ENCODE measurements around the gene PTPN7. TPM values are rescaled to one million over a fixed set of nuclear protein-coding genes. Genes with fewer than 3 reads are reported as not detected.
"Not testable (repeated sequence)": the region's sequence is repeated elsewhere in the genome, so short reads cannot be mapped to it uniquely, and the experiment has no call there.

PTPN7 gene
- total RNA-seq, 1 donor from 2014 or later, result 8.5 TPM

- H3K27ac ChIP-seq, result no peak within 1 kb of the TSS
- H3K4me1 ChIP-seq, result peaks cover 6% of the 10 kb centered on the region
- DNase-seq (no peak), ATAC-seq (peak; percentile 4 to 44)
- H3K36me3 ChIP-seq, result no peaks in the 10 kb centered on the region
- peak within 1 kb of the TSS; percentile 23 for H3K4me3 ChIP-seq
- peaks cover 19% of the 10 kb centered on the region for H3K27me3 ChIP-seq (ENCODE audit: low read depth)
- H3K9me3 ChIP-seq, result no peaks in the 10 kb centered on the region
- intact Hi-C loops (cut with DNase I), result loop anchor here (10.0 kb wide), 1 partner anchor 121 kb away; no protein-coding TSS in a partner anchor
- no peak for TF ChIP-seq CTCF (IDR thresholded peaks at IDR 0.05)
Observed at GRCh38 chr1:202193614-202194327, 33.4 kb upstream of the PTPN7 start, which contains the start of gene LGR6. LGR6 (plus strand) TSS chr1:202193799; CDS start chr1:202193990, 191 bp downstream.

GRCh38 chr1:202192770-202193613 is 32.6 kb upstream of the PTPN7 start:
- H3K27me3 ChIP-seq (ENCODE audit: low read depth), result peaks cover 19% of the 10 kb centered on the region
- peak overlapping the region; percentile 23 for H3K4me3 ChIP-seq
- DNase-seq (peak; percentile 74), ATAC-seq (peak; percentile 69 to 72)
- no peak overlapping the region for H3K27ac ChIP-seq
- intact Hi-C loops (cut with DNase I), result loop anchor here (10.0 kb wide), 1 partner anchor 122 kb away; no protein-coding TSS in a partner anchor
- peak; percentile 91 for TF ChIP-seq CTCF (IDR thresholded peaks at IDR 0.05)
- peaks cover 6% of the 10 kb centered on the region for H3K4me1 ChIP-seq
- no peaks in the 10 kb centered on the region for H3K36me3 ChIP-seq
- no peaks in the 10 kb centered on the region for H3K9me3 ChIP-seq

- H3K27ac ChIP-seq, ATAC-seq, H3K9me3 ChIP-seq, H3K4me1 ChIP-seq, DNase-seq, H3K36me3 ChIP-seq, H3K4me3 ChIP-seq: not testable (repeated sequence)
- intact Hi-C loops (cut with DNase I), result loop anchor here (10.0 kb wide), 1 partner anchor 123 kb away; no protein-coding TSS in a partner anchor
- peaks cover 19% of the 10 kb centered on the region for H3K27me3 ChIP-seq (ENCODE audit: low read depth)
Observed at GRCh38 chr1:202191391-202191790, 31.0 kb upstream of the PTPN7 start.

- Histone ChIP-seq H3K4me1 (peaks cover 6% of the 10 kb centered on the region), H3K27me3 (ENCODE audit: low read depth) (peaks cover 20% of the 10 kb centered on the region), H3K27ac (no peak overlapping the region), H3K36me3 (no peaks in the 10 kb centered on the region), H3K9me3 (no peaks in the 10 kb centered on the region), H3K4me3 (no peak overlapping the region)
- no peak for TF ChIP-seq CTCF (IDR thresholded peaks at IDR 0.05)
- ATAC-seq (no peak), DNase-seq (no peak)
- intact Hi-C loops (cut with DNase I), result loop anchor here (10.0 kb wide), 1 partner anchor 125 kb away; no protein-coding TSS in a partner anchor
Observed at GRCh38 chr1:202189918-202190715, 29.7 kb upstream of the PTPN7 start.

- Histone ChIP-seq H3K36me3 (no peaks in the 10 kb centered on the region), H3K27me3 (ENCODE audit: low read depth) (peaks cover 22% of the 10 kb centered on the region), H3K27ac (no peak overlapping the region), H3K4me1 (peaks cover 10% of the 10 kb centered on the region), H3K4me3 (no peak overlapping the region), H3K9me3 (no peaks in the 10 kb centered on the region)
- peak; percentile 91 for TF ChIP-seq CTCF (IDR thresholded peaks at IDR 0.05)
- intact Hi-C loops (cut with DNase I), result no loop called here
- DNase-seq (peak; percentile 87), ATAC-seq (peak; percentile 66 to 68)
Observed at GRCh38 chr1:202189001-202189790, 28.8 kb upstream of the PTPN7 start.
